ENCODE measurements around the gene MAP3K13.

Gene MAP3K13

DNA sequence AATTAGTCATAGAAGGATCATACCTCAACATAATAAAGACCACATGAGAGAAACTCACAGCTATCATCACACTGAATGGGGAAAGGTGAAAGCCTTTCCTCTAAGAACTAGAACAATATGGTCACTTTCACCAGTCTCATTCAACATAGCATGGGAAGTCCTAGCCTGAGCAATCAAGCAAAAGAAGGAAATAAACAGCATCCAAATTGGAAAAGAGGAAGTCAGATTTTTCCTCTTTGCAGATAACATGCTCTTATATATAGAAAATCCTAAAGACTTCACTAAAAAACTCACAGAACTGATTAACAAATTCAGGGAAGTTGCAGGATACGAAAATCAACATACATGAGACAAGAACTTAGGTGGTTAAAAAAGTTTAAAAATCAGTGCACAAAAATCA lies 24.7 kb downstream of the MAP3K13 start:
- no peak overlapping the region for H3K4me2 ChIP-seq (ENCODE audit: low read length)
- no peak overlapping the region for H3K9ac ChIP-seq (ENCODE audit: low read length)
- no peak overlapping the region for H3K23ac ChIP-seq (ENCODE audit: low read length)
- no peak overlapping the region for H4K91ac ChIP-seq (ENCODE audit: low read depth, low read length)
- no peak overlapping the region for H3K4ac ChIP-seq (ENCODE audit: low read depth, low read length)
- H3K4me1 ChIP-seq (ENCODE audit: control insufficient read depth in 1 of 2, insufficient read depth in 2 of 2, low read length in 2 of 2), result no peaks in the 10 kb centered on the region
- H3K27me3 ChIP-seq (ENCODE audit: insufficient read depth, low read length), result no peaks in the 10 kb centered on the region
- H2BK120ac ChIP-seq (ENCODE audit: insufficient read depth, low read length, poor library complexity), result no peak overlapping the region
- no peak overlapping the region for H4K12ac ChIP-seq (ENCODE audit: low read depth, low read length)
- no peak overlapping the region for H2AFZ ChIP-seq (ENCODE audit: insufficient read depth, low read length, poor library complexity)
- H3K4me3 ChIP-seq (ENCODE audit: low read depth, low read length), result no peak overlapping the region
- no peak overlapping the region for H4K8ac ChIP-seq (ENCODE audit: low read depth, low read length)
- no peak overlapping the region for H2BK12ac ChIP-seq (ENCODE audit: low read length)
- H3K27ac ChIP-seq (ENCODE audit: low read depth, low read length), result no peak overlapping the region
- H2AK5ac ChIP-seq (ENCODE audit: low read length), result no peak overlapping the region
- no peak overlapping the region for H3K18ac ChIP-seq (ENCODE audit: low read length)
- no peaks in the 10 kb centered on the region for H3K9me3 ChIP-seq (ENCODE audit: insufficient read depth, low read depth, low read length)
- H2BK5ac ChIP-seq (ENCODE audit: low read depth, low read length, poor library complexity), result no peak overlapping the region
- DNase-seq, result no peak
- no peaks in the 10 kb centered on the region for H3K79me2 ChIP-seq (ENCODE audit: control insufficient read depth, insufficient read depth, low read length, poor library complexity)
- no CpG with 5 or more reads among the region's 1 CpG for WGBS (ENCODE audit: extremely low coverage, insufficient coverage, insufficient read length)
- H3K79me1 ChIP-seq (ENCODE audit: low read length), result no peaks in the 10 kb centered on the region
- H3K14ac ChIP-seq (ENCODE audit: low read length), result no peak overlapping the region
- no peaks in the 10 kb centered on the region for H3K36me3 ChIP-seq (ENCODE audit: control insufficient read depth in 1 of 2, insufficient read depth in 2 of 2, low read length in 2 of 2)

DNA sequence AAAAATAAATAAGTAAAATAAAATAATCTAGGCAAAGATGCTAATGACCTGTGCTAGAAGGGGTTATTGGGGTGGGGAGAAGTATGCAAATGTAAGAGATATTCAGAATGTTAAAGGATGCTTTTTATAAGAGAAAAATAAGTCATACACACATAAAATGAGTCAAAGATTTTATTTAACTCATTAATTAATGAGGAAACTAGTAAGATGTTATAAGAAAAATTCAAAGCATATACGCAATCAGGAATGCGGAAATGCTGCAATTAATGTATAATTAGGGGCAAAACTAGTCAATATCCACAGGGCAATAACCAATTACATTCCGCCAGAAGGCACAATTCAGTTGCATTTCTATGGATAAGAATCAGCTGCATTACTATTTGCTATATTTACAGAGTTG lies 30.1 kb downstream of the MAP3K13 start:
- Histone ChIP-seq H2AK5ac (ENCODE audit: low read length) (no peak overlapping the region), H3K36me3 (ENCODE audit: control insufficient read depth in 1 of 2, insufficient read depth in 2 of 2, low read length in 2 of 2) (no peaks in the 10 kb centered on the region), H3K27me3 (ENCODE audit: insufficient read depth, low read length) (no peaks in the 10 kb centered on the region), H3K79me1 (ENCODE audit: low read length) (no peaks in the 10 kb centered on the region), H3K4me3 (ENCODE audit: low read depth, low read length) (no peak overlapping the region), H3K4me1 (ENCODE audit: control insufficient read depth in 1 of 2, insufficient read depth in 2 of 2, low read length in 2 of 2) (no peaks in the 10 kb centered on the region), H2BK5ac (ENCODE audit: low read depth, low read length, poor library complexity) (no peak overlapping the region), H3K14ac (ENCODE audit: low read length) (no peak overlapping the region), H3K27ac (ENCODE audit: low read depth, low read length) (no peak overlapping the region), H3K9ac (ENCODE audit: low read length) (no peak overlapping the region), H3K18ac (ENCODE audit: low read length) (no peak overlapping the region), H3K23ac (ENCODE audit: low read length) (no peak overlapping the region), H2BK120ac (ENCODE audit: insufficient read depth, low read length, poor library complexity) (no peak overlapping the region), H3K79me2 (ENCODE audit: control insufficient read depth, insufficient read depth, low read length, poor library complexity) (no peaks in the 10 kb centered on the region), H2AFZ (ENCODE audit: insufficient read depth, low read length, poor library complexity) (no peak overlapping the region), H3K4ac (ENCODE audit: low read depth, low read length) (no peak overlapping the region), H3K9me3 (ENCODE audit: insufficient read depth, low read depth, low read length) (no peaks in the 10 kb centered on the region), H2BK12ac (ENCODE audit: low read length) (no peak overlapping the region), H4K12ac (ENCODE audit: low read depth, low read length) (no peak overlapping the region), H4K91ac (ENCODE audit: low read depth, low read length) (no peak overlapping the region), H4K8ac (ENCODE audit: low read depth, low read length) (no peak overlapping the region), H3K4me2 (ENCODE audit: low read length) (no peak overlapping the region)
- no peak for DNase-seq
- WGBS (ENCODE audit: extremely low coverage, insufficient coverage, insufficient read length), result no CpG with 5 or more reads among the region's 3 CpGs

DNA sequence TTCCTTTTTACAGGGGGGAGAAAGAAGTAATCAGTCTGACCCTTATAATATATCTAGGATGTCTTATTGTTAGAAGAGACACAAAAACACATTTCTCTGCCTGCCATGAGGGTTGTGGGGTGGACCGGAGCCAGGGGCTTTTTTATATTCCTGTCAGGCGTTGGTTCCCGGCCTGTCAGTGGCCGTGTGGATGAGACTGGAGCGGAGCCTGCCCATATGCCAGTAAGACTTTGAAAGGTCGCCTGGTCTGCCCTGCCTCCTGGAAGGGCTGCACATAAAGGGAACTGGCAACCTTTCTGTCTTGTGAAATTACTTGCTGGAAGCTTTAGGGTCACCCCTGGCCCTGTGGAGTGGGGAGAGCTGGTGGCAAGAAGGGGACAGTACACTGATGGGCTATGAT lies 34.7 kb downstream of the MAP3K13 start:
- H3K18ac ChIP-seq (ENCODE audit: low read length), result no peak overlapping the region
- H3K27ac ChIP-seq (ENCODE audit: low read depth, low read length), result no peak overlapping the region
- no peak overlapping the region for H2BK120ac ChIP-seq (ENCODE audit: insufficient read depth, low read length, poor library complexity)
- no peaks in the 10 kb centered on the region for H3K79me1 ChIP-seq (ENCODE audit: low read length)
- H4K91ac ChIP-seq (ENCODE audit: low read depth, low read length), result no peak overlapping the region
- WGBS (ENCODE audit: extremely low coverage, insufficient coverage, insufficient read length), result no CpG with 5 or more reads among the region's 6 CpGs
- H3K36me3 ChIP-seq (ENCODE audit: control insufficient read depth in 1 of 2, insufficient read depth in 2 of 2, low read length in 2 of 2), result no peaks in the 10 kb centered on the region
- H2AFZ ChIP-seq (ENCODE audit: insufficient read depth, low read length, poor library complexity), result no peak overlapping the region
- H4K12ac ChIP-seq (ENCODE audit: low read depth, low read length), result no peak overlapping the region
- no peak overlapping the region for H2BK12ac ChIP-seq (ENCODE audit: low read length)
- no peak overlapping the region for H2BK5ac ChIP-seq (ENCODE audit: low read depth, low read length, poor library complexity)
- H4K8ac ChIP-seq (ENCODE audit: low read depth, low read length), result no peak overlapping the region
- no peak overlapping the region for H3K9ac ChIP-seq (ENCODE audit: low read length)
- H3K23ac ChIP-seq (ENCODE audit: low read length), result no peak overlapping the region
- H3K4me1 ChIP-seq (ENCODE audit: control insufficient read depth in 1 of 2, insufficient read depth in 2 of 2, low read length in 2 of 2), result no peaks in the 10 kb centered on the region
- H2AK5ac ChIP-seq (ENCODE audit: low read length), result no peak overlapping the region
- H3K27me3 ChIP-seq (ENCODE audit: insufficient read depth, low read length), result no peaks in the 10 kb centered on the region
- H3K4me3 ChIP-seq (ENCODE audit: low read depth, low read length), result no peak overlapping the region
- no peak overlapping the region for H3K4me2 ChIP-seq (ENCODE audit: low read length)
- no peak overlapping the region for H3K14ac ChIP-seq (ENCODE audit: low read length)
- no peaks in the 10 kb centered on the region for H3K9me3 ChIP-seq (ENCODE audit: insufficient read depth, low read depth, low read length)
- DNase-seq, result no peak
- no peaks in the 10 kb centered on the region for H3K79me2 ChIP-seq (ENCODE audit: control insufficient read depth, insufficient read depth, low read length, poor library complexity)
- no peak overlapping the region for H3K4ac ChIP-seq (ENCODE audit: low read depth, low read length)

DNA sequence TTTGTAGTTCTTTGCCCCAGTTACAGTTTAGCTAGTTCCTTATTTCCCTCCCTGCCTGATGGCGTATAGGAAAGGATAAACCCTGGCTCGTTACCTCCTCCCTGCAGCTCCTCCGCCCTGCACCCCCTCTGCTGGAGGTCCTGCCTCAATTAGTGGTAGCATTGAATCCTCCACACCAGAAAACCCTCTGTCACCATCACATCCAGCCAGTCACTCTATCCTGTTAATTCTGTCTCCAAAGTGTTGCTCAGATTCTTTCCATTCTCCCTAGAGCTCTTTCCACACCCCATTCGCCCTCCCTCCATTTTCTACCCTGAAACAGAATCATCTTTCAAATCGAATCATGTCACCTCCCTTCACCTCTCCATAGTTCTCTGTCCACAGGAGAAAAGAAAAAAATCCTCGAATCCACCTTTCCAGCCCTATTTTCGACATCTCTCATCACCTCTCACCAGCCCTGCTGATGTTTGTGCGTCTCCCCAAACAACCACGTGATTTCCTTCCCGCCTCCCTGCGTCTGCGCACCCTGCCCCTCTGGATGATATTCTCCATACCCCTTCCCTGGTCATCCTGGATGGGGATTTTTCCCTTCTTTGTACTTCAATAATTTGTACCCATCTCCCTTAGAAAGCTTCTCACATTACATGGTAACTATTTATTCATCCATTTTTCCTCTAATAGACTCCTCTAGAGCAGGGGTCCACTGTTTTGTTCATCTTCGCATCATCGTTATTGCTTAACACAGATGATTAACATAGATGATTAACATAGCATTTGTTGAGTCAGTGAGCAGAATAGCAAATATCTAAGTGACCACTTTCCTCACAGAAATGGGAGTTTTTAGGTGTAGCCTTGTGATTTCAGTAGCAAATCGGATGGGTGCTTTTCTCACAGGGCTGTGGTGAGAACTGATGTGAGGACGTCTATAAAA lies 37.1 kb downstream of the MAP3K13 start:
- Histone ChIP-seq H3K27me3 (ENCODE audit: insufficient read depth, low read length) (no peaks in the 10 kb centered on the region), H4K91ac (ENCODE audit: low read depth, low read length) (no peak overlapping the region)

More for the DNA sequence above, 37.1 kb downstream of the MAP3K13 start:
- Histone ChIP-seq H3K36me3 (ENCODE audit: control insufficient read depth in 1 of 2, insufficient read depth in 2 of 2, low read length in 2 of 2) (no peaks in the 10 kb centered on the region), H2BK120ac (ENCODE audit: insufficient read depth, low read length, poor library complexity) (no peak overlapping the region), H3K79me2 (ENCODE audit: control insufficient read depth, insufficient read depth, low read length, poor library complexity) (no peaks in the 10 kb centered on the region), H3K9ac (ENCODE audit: low read length) (no peak overlapping the region), H2AK5ac (ENCODE audit: low read length) (no peak overlapping the region), H3K4ac (ENCODE audit: low read depth, low read length) (no peak overlapping the region), H2BK12ac (ENCODE audit: low read length) (no peak overlapping the region), H4K12ac (ENCODE audit: low read depth, low read length) (no peak overlapping the region), H3K4me2 (ENCODE audit: low read length) (no peak overlapping the region), H3K23ac (ENCODE audit: low read length) (no peak overlapping the region), H4K8ac (ENCODE audit: low read depth, low read length) (no peak overlapping the region), H3K9me3 (ENCODE audit: insufficient read depth, low read depth, low read length) (no peaks in the 10 kb centered on the region), H3K14ac (ENCODE audit: low read length) (no peak overlapping the region), H3K4me1 (ENCODE audit: control insufficient read depth in 1 of 2, insufficient read depth in 2 of 2, low read length in 2 of 2) (no peaks in the 10 kb centered on the region), H2AFZ (ENCODE audit: insufficient read depth, low read length, poor library complexity) (no peak overlapping the region), H2BK5ac (ENCODE audit: low read depth, low read length, poor library complexity) (no peak overlapping the region), H3K27ac (ENCODE audit: low read depth, low read length) (no peak overlapping the region), H3K79me1 (ENCODE audit: low read length) (no peaks in the 10 kb centered on the region), H3K4me3 (ENCODE audit: low read depth, low read length) (no peak overlapping the region), H3K18ac (ENCODE audit: low read length) (no peak overlapping the region)
- no peak for DNase-seq
- no CpG with 5 or more reads among the region's 16 CpGs for WGBS (ENCODE audit: extremely low coverage, insufficient coverage, insufficient read length)

Data from trophoblast cell (in vitro differentiated cells and primary cell).